ENCODE results near the gene TASL. TPM values are rescaled to one million over a fixed set of nuclear protein-coding genes. Genes with fewer than 3 reads are reported as not detected.

The TASL gene
- total and polyA plus RNA-seq, 4 donors: 0.33 to 3.5 (median 0.77) TPM

DNA sequence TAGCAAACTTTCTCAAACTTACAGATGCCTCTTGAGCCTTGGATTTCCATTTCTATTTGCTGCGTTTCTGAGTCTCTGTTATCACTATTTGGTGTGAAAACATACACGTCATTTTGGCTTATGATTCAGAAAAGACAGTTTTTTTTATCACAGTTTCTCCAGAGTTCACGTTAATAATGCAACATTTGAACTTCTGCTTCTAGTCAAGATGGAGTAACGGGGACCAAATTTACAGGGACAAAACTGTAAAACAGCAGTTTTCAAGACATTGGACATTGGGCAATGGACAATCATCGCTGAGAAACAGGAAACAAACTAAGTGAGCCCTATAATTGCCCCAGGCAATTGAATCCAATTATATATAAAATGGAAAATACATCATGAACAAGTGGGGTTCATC is 36.2 kb upstream of the TASL start:
- H3K4me3 ChIP-seq (ENCODE audit: low read depth in 1 of 3, low read length in 3 of 3): no peak overlapping the region
- H3K9ac ChIP-seq (ENCODE audit: low read depth in 1 of 2, low read length in 2 of 2): no peak overlapping the region
- 76% methylated on average over 5 of the region's 5 CpGs for WGBS
- H3K4me1 ChIP-seq (ENCODE audit: control insufficient read depth in 4 of 4, insufficient read depth in 4 of 4, low read length in 3 of 4): peaks cover 1 to 16% (median 5%) of the 10 kb centered on the region in 4 donors
- H3K27me3 ChIP-seq (ENCODE audit: control insufficient read depth in 4 of 4, insufficient read depth in 4 of 4, low read length in 3 of 4): no peaks in the 10 kb centered on the region
- no peak for TF ChIP-seq GABPA (IDR thresholded peaks at IDR 0.05 in 1 of 2, conservative IDR thresholded peaks at IDR 0.05 in 1 of 2)
- TF ChIP-seq, protein P1, sequence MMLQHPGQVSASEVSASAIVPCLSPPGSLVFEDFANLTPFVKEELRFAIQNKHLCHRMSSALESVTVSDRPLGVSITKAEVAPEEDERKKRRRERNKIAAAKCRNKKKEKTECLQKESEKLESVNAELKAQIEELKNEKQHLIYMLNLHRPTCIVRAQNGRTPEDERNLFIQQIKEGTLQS (IDR thresholded peaks at IDR 0.05): no peak
- TF ChIP-seq FOXA2 (IDR thresholded peaks at IDR 0.05): no peak
- TF ChIP-seq YY1 (IDR thresholded peaks at IDR 0.05): no peak
- TF ChIP-seq HNF4G (IDR thresholded peaks at IDR 0.05): no peak
- TF ChIP-seq, protein P2, sequence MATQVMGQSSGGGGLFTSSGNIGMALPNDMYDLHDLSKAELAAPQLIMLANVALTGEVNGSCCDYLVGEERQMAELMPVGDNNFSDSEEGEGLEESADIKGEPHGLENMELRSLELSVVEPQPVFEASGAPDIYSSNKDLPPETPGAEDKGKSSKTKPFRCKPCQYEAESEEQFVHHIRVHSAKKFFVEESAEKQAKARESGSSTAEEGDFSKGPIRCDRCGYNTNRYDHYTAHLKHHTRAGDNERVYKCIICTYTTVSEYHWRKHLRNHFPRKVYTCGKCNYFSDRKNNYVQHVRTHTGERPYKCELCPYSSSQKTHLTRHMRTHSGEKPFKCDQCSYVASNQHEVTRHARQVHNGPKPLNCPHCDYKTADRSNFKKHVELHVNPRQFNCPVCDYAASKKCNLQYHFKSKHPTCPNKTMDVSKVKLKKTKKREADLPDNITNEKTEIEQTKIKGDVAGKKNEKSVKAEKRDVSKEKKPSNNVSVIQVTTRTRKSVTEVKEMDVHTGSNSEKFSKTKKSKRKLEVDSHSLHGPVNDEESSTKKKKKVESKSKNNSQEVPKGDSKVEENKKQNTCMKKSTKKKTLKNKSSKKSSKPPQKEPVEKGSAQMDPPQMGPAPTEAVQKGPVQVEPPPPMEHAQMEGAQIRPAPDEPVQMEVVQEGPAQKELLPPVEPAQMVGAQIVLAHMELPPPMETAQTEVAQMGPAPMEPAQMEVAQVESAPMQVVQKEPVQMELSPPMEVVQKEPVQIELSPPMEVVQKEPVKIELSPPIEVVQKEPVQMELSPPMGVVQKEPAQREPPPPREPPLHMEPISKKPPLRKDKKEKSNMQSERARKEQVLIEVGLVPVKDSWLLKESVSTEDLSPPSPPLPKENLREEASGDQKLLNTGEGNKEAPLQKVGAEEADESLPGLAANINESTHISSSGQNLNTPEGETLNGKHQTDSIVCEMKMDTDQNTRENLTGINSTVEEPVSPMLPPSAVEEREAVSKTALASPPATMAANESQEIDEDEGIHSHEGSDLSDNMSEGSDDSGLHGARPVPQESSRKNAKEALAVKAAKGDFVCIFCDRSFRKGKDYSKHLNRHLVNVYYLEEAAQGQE (IDR thresholded peaks at IDR 0.05): no peak
- no peak for TF ChIP-seq RAD21 (IDR thresholded peaks at IDR 0.05)
- no peak for TF ChIP-seq JUND (IDR thresholded peaks at IDR 0.05)
- TF ChIP-seq HNF4A (conservative IDR thresholded peaks at IDR 0.05): no peak
- TF ChIP-seq, protein P3, sequence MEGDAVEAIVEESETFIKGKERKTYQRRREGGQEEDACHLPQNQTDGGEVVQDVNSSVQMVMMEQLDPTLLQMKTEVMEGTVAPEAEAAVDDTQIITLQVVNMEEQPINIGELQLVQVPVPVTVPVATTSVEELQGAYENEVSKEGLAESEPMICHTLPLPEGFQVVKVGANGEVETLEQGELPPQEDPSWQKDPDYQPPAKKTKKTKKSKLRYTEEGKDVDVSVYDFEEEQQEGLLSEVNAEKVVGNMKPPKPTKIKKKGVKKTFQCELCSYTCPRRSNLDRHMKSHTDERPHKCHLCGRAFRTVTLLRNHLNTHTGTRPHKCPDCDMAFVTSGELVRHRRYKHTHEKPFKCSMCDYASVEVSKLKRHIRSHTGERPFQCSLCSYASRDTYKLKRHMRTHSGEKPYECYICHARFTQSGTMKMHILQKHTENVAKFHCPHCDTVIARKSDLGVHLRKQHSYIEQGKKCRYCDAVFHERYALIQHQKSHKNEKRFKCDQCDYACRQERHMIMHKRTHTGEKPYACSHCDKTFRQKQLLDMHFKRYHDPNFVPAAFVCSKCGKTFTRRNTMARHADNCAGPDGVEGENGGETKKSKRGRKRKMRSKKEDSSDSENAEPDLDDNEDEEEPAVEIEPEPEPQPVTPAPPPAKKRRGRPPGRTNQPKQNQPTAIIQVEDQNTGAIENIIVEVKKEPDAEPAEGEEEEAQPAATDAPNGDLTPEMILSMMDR (IDR thresholded peaks at IDR 0.05; ENCODE audit: low read depth, low read length, missing input control): no peak
- no peak for TF ChIP-seq SP1 (IDR thresholded peaks at IDR 0.05)
- TF ChIP-seq NR2F2 (IDR thresholded peaks at IDR 0.05): no peak
- no peak for TF ChIP-seq FOXA1 (IDR thresholded peaks at IDR 0.05)
- TF ChIP-seq, protein P4, sequence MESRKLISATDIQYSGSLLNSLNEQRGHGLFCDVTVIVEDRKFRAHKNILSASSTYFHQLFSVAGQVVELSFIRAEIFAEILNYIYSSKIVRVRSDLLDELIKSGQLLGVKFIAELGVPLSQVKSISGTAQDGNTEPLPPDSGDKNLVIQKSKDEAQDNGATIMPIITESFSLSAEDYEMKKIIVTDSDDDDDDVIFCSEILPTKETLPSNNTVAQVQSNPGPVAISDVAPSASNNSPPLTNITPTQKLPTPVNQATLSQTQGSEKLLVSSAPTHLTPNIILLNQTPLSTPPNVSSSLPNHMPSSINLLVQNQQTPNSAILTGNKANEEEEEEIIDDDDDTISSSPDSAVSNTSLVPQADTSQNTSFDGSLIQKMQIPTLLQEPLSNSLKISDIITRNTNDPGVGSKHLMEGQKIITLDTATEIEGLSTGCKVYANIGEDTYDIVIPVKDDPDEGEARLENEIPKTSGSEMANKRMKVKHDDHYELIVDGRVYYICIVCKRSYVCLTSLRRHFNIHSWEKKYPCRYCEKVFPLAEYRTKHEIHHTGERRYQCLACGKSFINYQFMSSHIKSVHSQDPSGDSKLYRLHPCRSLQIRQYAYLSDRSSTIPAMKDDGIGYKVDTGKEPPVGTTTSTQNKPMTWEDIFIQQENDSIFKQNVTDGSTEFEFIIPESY (IDR thresholded peaks at IDR 0.05): no peak
- no peak for TF ChIP-seq TAF1 (conservative IDR thresholded peaks at IDR 0.05)
- no peak overlapping the region for H3K27ac ChIP-seq (ENCODE audit: low read depth in 1 of 2, low read length in 2 of 2)
- no peaks in the 10 kb centered on the region for H3K9me3 ChIP-seq (ENCODE audit: control insufficient read depth in 4 of 4, low read length in 3 of 4)
- no peak for DNase-seq (ENCODE audit: low spot score)
- H3K36me3 ChIP-seq (ENCODE audit: control insufficient read depth in 4 of 4, insufficient read depth in 3 of 4, low read depth in 1 of 4, low read length in 3 of 4): no peaks in the 10 kb centered on the region

DNA sequence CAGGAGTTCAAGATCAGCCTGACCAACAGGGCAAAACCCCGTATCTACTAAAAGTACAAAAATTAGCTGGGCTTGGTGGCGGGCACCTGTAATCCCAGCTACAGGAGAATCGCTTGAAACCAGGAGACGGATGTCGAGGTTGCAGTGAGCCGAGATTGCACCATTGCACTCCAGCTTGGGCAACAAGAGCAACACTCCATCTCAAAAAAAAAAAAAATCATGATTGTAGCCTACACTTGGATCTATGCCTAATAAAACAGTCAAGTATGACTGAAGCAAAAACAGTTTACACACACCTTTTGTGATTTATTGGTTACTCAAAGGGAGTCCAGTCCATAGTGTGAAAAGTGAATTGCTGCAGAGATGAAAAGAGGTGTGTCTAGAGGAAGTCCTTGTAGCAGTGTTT is 34.7 kb upstream of the TASL start:
- WGBS: 28% methylated on average over 6 of the region's 6 CpGs
- H3K36me3 ChIP-seq (ENCODE audit: control insufficient read depth in 4 of 4, insufficient read depth in 3 of 4, low read depth in 1 of 4, low read length in 3 of 4): no peaks in the 10 kb centered on the region
- H3K9me3 ChIP-seq (ENCODE audit: control insufficient read depth in 4 of 4, low read length in 3 of 4): no peaks in the 10 kb centered on the region
- peak overlapping the region; percentile 9 to 56 for H3K27ac ChIP-seq (ENCODE audit: low read depth in 1 of 2, low read length in 2 of 2)
- peaks cover 1 to 8% (median 5%) of the 10 kb centered on the region in 4 donors for H3K4me1 ChIP-seq (ENCODE audit: control insufficient read depth in 4 of 4, insufficient read depth in 4 of 4, low read length in 3 of 4)
- H3K27me3 ChIP-seq (ENCODE audit: control insufficient read depth in 4 of 4, insufficient read depth in 4 of 4, low read length in 3 of 4): no peaks in the 10 kb centered on the region
- H3K9ac ChIP-seq (ENCODE audit: low read depth in 1 of 2, low read length in 2 of 2): no peak overlapping the region
- no peak overlapping the region for H3K4me3 ChIP-seq (ENCODE audit: low read depth in 1 of 3, low read length in 3 of 3)
- DNase-seq (ENCODE audit: low spot score): no peak
- peak; percentile 17 to 38 for TF ChIP-seq RAD21 (IDR thresholded peaks at IDR 0.05)
- TF ChIP-seq, protein P2 (IDR thresholded peaks at IDR 0.05): no peak
- peak; percentile 56 to 62 for TF ChIP-seq RXRA (IDR thresholded peaks at IDR 0.05)
- peak; percentile 25 for TF ChIP-seq YY1 (IDR thresholded peaks at IDR 0.05)
- TF ChIP-seq SP1 (IDR thresholded peaks at IDR 0.05): peak; percentile 60
- TF ChIP-seq, protein P3 (IDR thresholded peaks at IDR 0.05; ENCODE audit: low read depth, low read length, missing input control): no peak
- TF ChIP-seq, protein P4 (IDR thresholded peaks at IDR 0.05): peak; percentile 14
- TF ChIP-seq HNF4A (conservative IDR thresholded peaks at IDR 0.05): peak; percentile 75 to 78

Data from liver (tissue), 9 donors.